WTC11 (cell line): ENCODE data around the gene ZNF354C. TPM values are rescaled to one million over a fixed set of nuclear protein-coding genes. Genes with fewer than 3 reads are reported as not detected.

ENCODE experiments used
- ATAC-seq: fragments of 200-7000 bp; cut with Tn5 transposase; 2 replicates; pipeline ENCODE4 v1.10.0; 2021; ENCODE audit warnings: mild to moderate bottlenecking, moderate library complexity
- CTCF ChIA-PET: fragments of 300-600 bp; sonication (Branson Sonifier 250); formaldehyde crosslinking; loops from one replicate; lab custom pipeline; 2021; ENCODE audit warnings: antibody characterized with exemption; lab: Charles Lee
- POLR2A ChIA-PET: fragments of 350-600 bp; sonication (Branson Sonifier 250); formaldehyde crosslinking; loops from one replicate; lab custom pipeline; 2021; ENCODE audit warnings: antibody characterized with exemption; lab: Charles Lee
- DNase-seq: peaks from one replicate; pipeline ENCODE4 v3.0.0; 2021; ENCODE audit warnings: low spot score
- H3K27ac Mint-ChIP-seq: 2 replicates; pipeline ENCODE4 v1.8.0; 2021; ENCODE audit warnings: mixed read lengths
- H3K27me3 Mint-ChIP-seq: 2 replicates; pipeline ENCODE4 v1.8.0; 2021; ENCODE audit warnings: low read depth, mild to moderate bottlenecking, moderate library complexity, mixed read lengths
- H3K36me3 Mint-ChIP-seq: 2 replicates; pipeline ENCODE4 v1.8.0; 2021; ENCODE audit warnings: mixed read lengths
- H3K4me1 Mint-ChIP-seq: 2 replicates; pipeline ENCODE4 v1.8.0; 2022; ENCODE audit warnings: mixed read lengths
- H3K4me3 Mint-ChIP-seq: 2 replicates; pipeline ENCODE4 v1.8.0; 2021; ENCODE audit warnings: mild to moderate bottlenecking, moderate library complexity, mixed read lengths
- H3K9me3 Mint-ChIP-seq: 2 replicates; pipeline ENCODE4 v1.8.0; 2021; ENCODE audit warnings: mixed read lengths
- AFF4 ChIP-seq: sonication (generic); formaldehyde crosslinking; IDR thresholded peaks from 2 replicates; pipeline ENCODE4 v1.8.1; 2023; ENCODE audit warnings: mild to moderate bottlenecking, missing genetic modification reagents, borderline replicate concordance
- CBFB ChIP-seq: sonication (generic); formaldehyde crosslinking; IDR thresholded peaks from 2 replicates; pipeline ENCODE4 v1.8.1; 2022; ENCODE audit warnings: mild to moderate bottlenecking, low read depth, missing genetic modification reagents
- E2F4 ChIP-seq: sonication (generic); formaldehyde crosslinking; IDR thresholded peaks from 2 replicates; pipeline ENCODE4 v1.8.1; 2022; ENCODE audit warnings: low read depth, mild to moderate bottlenecking, moderate library complexity, missing genetic modification reagents, borderline replicate concordance
- E2F5 ChIP-seq: sonication (generic); formaldehyde crosslinking; IDR thresholded peaks from 2 replicates; pipeline ENCODE4 v1.8.1; 2022; ENCODE audit warnings: mild to moderate bottlenecking, moderate library complexity, missing genetic modification reagents
- ETV6 ChIP-seq: sonication (generic); formaldehyde crosslinking; IDR thresholded peaks from 2 replicates; pipeline ENCODE4 v1.8.1; 2022; ENCODE audit warnings: mild to moderate bottlenecking, missing genetic modification reagents
- GABPB1 ChIP-seq: sonication (generic); formaldehyde crosslinking; IDR thresholded peaks from 2 replicates; pipeline ENCODE4 v1.8.1; 2023; ENCODE audit warnings: mild to moderate bottlenecking, missing genetic modification reagents
- GTF2I ChIP-seq: fragments of 250-450 bp; sonication (Bioruptor Pico); conservative IDR thresholded peaks from 2 replicates; pipeline ENCODE4 v1.4.0; 2021; ENCODE audit warnings: mild to moderate bottlenecking
- HMGA2 ChIP-seq: fragments of 250-450 bp; sonication (Bioruptor Pico); IDR thresholded peaks from 2 replicates; pipeline ENCODE4 v1.4.0; 2021; ENCODE audit warnings: mild to moderate bottlenecking, moderate library complexity
- NFATC4 ChIP-seq: fragments of 250-450 bp; sonication (Bioruptor Pico); IDR thresholded peaks from 2 replicates; pipeline ENCODE4 v1.9.0; 2021; ENCODE audit warnings: mild to moderate bottlenecking
- SP1 ChIP-seq: sonication (generic); formaldehyde crosslinking; conservative IDR thresholded peaks from 2 replicates; pipeline ENCODE4 v1.8.1; 2022; ENCODE audit warnings: missing genetic modification reagents
- TP53 ChIP-seq: sonication (generic); formaldehyde crosslinking; IDR thresholded peaks from 2 replicates; pipeline ENCODE4 v1.8.1; 2023; ENCODE audit warnings: mild to moderate bottlenecking, missing genetic modification reagents
- ZNF121 ChIP-seq: sonication (generic); formaldehyde crosslinking; IDR thresholded peaks from 2 replicates; pipeline ENCODE4 v1.8.0; 2023; ENCODE audit warnings: missing genetic modification reagents
- ZNF138 ChIP-seq: sonication (generic); formaldehyde crosslinking; conservative IDR thresholded peaks from 2 replicates; pipeline ENCODE4 v1.8.1; 2022; ENCODE audit warnings: mild to moderate bottlenecking, moderate library complexity, missing genetic modification reagents
- ZNF396 ChIP-seq: fragments of 250-450 bp; sonication (Bioruptor Pico); IDR thresholded peaks from 2 replicates; pipeline ENCODE4 v1.8.0; 2021; ENCODE audit warnings: mild to moderate bottlenecking, moderate library complexity, borderline replicate concordance
- ZNF671 ChIP-seq: fragments of 250-450 bp; sonication (Bioruptor Pico); IDR thresholded peaks from 2 replicates; pipeline ENCODE4 v1.8.0; 2021; ENCODE audit warnings: mild to moderate bottlenecking
- ZSCAN18 ChIP-seq: fragments of 250-450 bp; sonication (Bioruptor Pico); IDR thresholded peaks from 2 replicates; pipeline ENCODE4 v2.1.2; 2022; ENCODE audit warnings: mild to moderate bottlenecking, moderate library complexity
- total RNA-seq: library from RNA; stranded (reverse); gene quantifications from 3 replicates; pipeline ENCODE4 v1.2.3, GENCODE V29; 2021
- TF ChIP-seq, protein P1 (sequence below): sonication (generic); formaldehyde crosslinking; IDR thresholded peaks from 2 replicates; pipeline ENCODE4 v1.8.1; 2022; ENCODE audit warnings: missing genetic modification reagents, borderline replicate concordance
- TF ChIP-seq, protein P2 (sequence below): sonication (generic); formaldehyde crosslinking; IDR thresholded peaks from 2 replicates; pipeline ENCODE4 v1.8.1; 2023; ENCODE audit warnings: mild to moderate bottlenecking, missing genetic modification reagents
- TF ChIP-seq, protein P3 (sequence below): fragments of 250-450 bp; sonication (Bioruptor Pico); IDR thresholded peaks from 2 replicates; pipeline ENCODE4 v1.9.0; 2021; ENCODE audit warnings: mild to moderate bottlenecking
- TF ChIP-seq, protein P4 (sequence below): sonication (generic); formaldehyde crosslinking; IDR thresholded peaks from 2 replicates; pipeline ENCODE4 v1.8.1; 2022; ENCODE audit warnings: low read depth, missing genetic modification reagents, borderline replicate concordance
- TF ChIP-seq, protein P5 (sequence below): sonication (generic); formaldehyde crosslinking; IDR thresholded peaks from 2 replicates; pipeline ENCODE4 v1.8.1; 2023; ENCODE audit warnings: mild to moderate bottlenecking, missing genetic modification reagents, moderate library complexity

ZNF354C gene
- total RNA-seq, 1 experiment from 2014 or later, result 7.9 TPM

GRCh38 chr5:179123109-179123426 lies 62.9 kb downstream of the ZNF354C start (continued):
- no peak for TF ChIP-seq AFF4 (CRISPR knock-in tag)
- no peak for TF ChIP-seq E2F4 (CRISPR knock-in tag)

DNA sequence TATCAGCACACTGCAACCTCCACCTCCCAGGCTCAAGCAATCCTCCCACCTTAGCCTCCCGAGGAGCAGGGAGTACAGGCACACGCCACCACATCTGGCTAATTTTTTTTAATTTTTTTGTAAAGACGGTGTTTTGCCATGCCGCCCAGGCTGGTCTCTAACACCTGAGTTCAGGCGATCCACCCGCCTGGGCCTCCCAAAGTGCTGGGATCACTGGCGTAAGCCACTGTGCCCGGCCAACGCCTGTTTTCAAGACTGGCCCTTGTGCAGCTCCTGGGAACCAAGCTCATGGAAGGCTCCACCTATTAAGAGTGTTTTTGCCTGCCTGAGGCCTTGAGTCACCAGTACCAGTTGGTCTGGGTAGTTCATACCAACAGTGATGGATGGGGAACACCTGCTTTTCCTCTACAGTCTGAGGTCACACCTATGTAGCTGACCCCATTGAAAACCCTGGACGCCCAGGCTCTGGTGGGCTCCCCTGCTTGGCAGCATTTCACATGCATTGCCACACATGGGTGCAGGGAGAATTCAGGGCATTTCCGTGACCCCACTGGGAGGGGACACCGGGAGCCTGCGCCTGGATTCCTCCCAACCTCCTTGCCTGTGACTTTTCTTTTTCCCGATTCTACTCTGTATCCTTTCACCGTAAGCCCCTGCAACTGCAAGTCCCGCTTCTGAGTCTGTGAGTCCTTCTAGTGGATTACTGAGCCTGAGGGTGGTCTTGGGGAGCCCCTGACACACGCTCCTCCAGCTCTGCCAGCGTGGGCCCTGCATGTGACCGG lies 63.5 kb downstream of the ZNF354C start:
- ChIA-PET POLR2A (no interaction called here), CTCF (no interaction called here)
- TF ChIP-seq E2F4 (CRISPR knock-in tag), result no peak
- no peak for TF ChIP-seq NFATC4
- TF ChIP-seq GTF2I, result no peak
- TF ChIP-seq ZNF138 (CRISPR knock-in tag), result no peak
- no peak for TF ChIP-seq E2F5 (CRISPR knock-in tag)
- no peak for TF ChIP-seq ZSCAN18 (CRISPR knock-in tag)
- TF ChIP-seq TP53 (CRISPR knock-in tag), result no peak
- TF ChIP-seq SP1 (CRISPR knock-in tag), result no peak
- TF ChIP-seq CBFB (CRISPR knock-in tag), result no peak
- TF ChIP-seq, protein P1, sequence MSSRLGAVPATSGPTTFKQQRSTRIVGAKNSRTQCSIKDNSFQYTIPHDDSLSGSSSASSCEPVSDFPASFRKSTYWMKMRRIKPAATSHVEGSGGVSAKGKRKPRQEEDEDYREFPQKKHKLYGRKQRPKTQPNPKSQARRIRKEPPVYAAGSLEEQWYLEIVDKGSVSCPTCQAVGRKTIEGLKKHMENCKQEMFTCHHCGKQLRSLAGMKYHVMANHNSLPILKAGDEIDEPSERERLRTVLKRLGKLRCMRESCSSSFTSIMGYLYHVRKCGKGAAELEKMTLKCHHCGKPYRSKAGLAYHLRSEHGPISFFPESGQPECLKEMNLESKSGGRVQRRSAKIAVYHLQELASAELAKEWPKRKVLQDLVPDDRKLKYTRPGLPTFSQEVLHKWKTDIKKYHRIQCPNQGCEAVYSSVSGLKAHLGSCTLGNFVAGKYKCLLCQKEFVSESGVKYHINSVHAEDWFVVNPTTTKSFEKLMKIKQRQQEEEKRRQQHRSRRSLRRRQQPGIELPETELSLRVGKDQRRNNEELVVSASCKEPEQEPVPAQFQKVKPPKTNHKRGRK (CRISPR knock-in tag), result no peak
- TF ChIP-seq, protein P2, sequence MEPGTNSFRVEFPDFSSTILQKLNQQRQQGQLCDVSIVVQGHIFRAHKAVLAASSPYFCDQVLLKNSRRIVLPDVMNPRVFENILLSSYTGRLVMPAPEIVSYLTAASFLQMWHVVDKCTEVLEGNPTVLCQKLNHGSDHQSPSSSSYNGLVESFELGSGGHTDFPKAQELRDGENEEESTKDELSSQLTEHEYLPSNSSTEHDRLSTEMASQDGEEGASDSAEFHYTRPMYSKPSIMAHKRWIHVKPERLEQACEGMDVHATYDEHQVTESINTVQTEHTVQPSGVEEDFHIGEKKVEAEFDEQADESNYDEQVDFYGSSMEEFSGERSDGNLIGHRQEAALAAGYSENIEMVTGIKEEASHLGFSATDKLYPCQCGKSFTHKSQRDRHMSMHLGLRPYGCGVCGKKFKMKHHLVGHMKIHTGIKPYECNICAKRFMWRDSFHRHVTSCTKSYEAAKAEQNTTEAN, result no peak
- TF ChIP-seq, protein P3, sequence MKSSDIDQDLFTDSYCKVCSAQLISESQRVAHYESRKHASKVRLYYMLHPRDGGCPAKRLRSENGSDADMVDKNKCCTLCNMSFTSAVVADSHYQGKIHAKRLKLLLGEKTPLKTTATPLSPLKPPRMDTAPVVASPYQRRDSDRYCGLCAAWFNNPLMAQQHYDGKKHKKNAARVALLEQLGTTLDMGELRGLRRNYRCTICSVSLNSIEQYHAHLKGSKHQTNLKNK (CRISPR knock-in tag), result no peak
- TF ChIP-seq, protein P4, sequence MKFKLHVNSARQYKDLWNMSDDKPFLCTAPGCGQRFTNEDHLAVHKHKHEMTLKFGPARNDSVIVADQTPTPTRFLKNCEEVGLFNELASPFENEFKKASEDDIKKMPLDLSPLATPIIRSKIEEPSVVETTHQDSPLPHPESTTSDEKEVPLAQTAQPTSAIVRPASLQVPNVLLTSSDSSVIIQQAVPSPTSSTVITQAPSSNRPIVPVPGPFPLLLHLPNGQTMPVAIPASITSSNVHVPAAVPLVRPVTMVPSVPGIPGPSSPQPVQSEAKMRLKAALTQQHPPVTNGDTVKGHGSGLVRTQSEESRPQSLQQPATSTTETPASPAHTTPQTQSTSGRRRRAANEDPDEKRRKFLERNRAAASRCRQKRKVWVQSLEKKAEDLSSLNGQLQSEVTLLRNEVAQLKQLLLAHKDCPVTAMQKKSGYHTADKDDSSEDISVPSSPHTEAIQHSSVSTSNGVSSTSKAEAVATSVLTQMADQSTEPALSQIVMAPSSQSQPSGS (CRISPR knock-in tag), result no peak
- TF ChIP-seq, protein P5, sequence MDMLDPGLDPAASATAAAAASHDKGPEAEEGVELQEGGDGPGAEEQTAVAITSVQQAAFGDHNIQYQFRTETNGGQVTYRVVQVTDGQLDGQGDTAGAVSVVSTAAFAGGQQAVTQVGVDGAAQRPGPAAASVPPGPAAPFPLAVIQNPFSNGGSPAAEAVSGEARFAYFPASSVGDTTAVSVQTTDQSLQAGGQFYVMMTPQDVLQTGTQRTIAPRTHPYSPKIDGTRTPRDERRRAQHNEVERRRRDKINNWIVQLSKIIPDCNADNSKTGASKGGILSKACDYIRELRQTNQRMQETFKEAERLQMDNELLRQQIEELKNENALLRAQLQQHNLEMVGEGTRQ (CRISPR knock-in tag), result no peak
- TF ChIP-seq ZNF396 (CRISPR knock-in tag), result no peak
- TF ChIP-seq ZNF121 (CRISPR knock-in tag), result no peak
- no peak for TF ChIP-seq ZNF671 (CRISPR knock-in tag)
- no peak for TF ChIP-seq GABPB1 (CRISPR knock-in tag)
- TF ChIP-seq ETV6 (CRISPR knock-in tag), result no peak
- no peak for TF ChIP-seq HMGA2 (CRISPR knock-in tag)
- TF ChIP-seq, all 79 proteins: peak for 0
- no peak overlapping the region for H3K4me3 Mint-ChIP-seq
- DNase-seq, result no peak
- H3K4me1 Mint-ChIP-seq, result no peaks in the 10 kb centered on the region
- H3K27me3 Mint-ChIP-seq, result no peaks in the 10 kb centered on the region
- no peaks in the 10 kb centered on the region for H3K36me3 Mint-ChIP-seq
- ATAC-seq, result no peak
- H3K27ac Mint-ChIP-seq, result no peak overlapping the region
- no peaks in the 10 kb centered on the region for H3K9me3 Mint-ChIP-seq
